ENCODE measurements around the gene SNX15. TPM values are rescaled to one million over a fixed set of nuclear protein-coding genes. Genes with fewer than 3 reads are reported as not detected.

SNX15 gene
- total RNA-seq, 4 donors from 2014 or later: 11.6 to 36.4 (median 19.2) TPM

DNA sequence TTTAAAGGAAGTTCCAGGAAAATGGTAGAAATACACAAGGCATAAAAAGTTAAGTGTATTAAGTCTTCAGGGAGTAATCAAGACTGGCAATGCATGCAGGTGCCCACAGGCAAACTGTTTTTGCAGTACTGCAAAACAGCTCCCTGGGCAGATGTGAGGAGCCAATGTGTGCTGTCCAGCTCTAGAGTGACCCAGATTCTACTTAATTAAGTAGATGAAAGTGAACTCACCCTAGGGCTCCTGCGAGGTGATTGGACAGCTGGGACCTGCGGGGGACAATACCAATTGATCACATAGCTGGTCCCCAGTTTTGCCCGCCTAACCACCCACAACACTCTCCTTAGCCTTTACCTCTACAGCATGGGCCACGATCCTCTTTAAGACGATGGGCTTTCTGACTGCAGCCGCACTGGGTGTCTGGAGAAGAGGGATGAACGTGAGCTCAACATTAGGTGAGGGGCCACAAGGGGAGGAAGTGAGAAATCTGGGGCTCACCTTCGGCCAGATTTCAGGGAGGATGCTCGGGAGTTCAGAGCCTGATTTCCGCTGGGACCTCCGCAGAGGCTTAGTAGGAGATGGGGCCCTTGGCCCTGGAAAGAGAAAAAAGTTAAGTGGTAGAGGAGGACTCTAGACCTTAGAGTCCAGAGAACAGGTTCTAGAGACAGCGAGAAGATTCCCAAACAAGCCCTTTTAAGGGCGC lies 56.0 kb downstream of the SNX15 start:
- Histone ChIP-seq H3K27me3 (no peaks in the 10 kb centered on the region), H3K9me3 (no peaks in the 10 kb centered on the region), H3K4me1 (peaks cover 8 to 17% of the 10 kb centered on the region in 2 donors), H3K27ac (peak overlapping the region in 1 of 3 donors; percentile 87), H3K4me3 (replicated peaks in 1 of 3) (peak overlapping the region in 2 of 3 donors; percentile 56 to 82), H3K36me3 (peaks cover 7 to 22% of the 10 kb centered on the region in 2 donors)
- intact Hi-C loops (cut with DNase I): no loop called here
- DNase-seq: no peak
- no peak for TF ChIP-seq POLR2A (IDR thresholded peaks at IDR 0.05)
- TF ChIP-seq, protein P1, sequence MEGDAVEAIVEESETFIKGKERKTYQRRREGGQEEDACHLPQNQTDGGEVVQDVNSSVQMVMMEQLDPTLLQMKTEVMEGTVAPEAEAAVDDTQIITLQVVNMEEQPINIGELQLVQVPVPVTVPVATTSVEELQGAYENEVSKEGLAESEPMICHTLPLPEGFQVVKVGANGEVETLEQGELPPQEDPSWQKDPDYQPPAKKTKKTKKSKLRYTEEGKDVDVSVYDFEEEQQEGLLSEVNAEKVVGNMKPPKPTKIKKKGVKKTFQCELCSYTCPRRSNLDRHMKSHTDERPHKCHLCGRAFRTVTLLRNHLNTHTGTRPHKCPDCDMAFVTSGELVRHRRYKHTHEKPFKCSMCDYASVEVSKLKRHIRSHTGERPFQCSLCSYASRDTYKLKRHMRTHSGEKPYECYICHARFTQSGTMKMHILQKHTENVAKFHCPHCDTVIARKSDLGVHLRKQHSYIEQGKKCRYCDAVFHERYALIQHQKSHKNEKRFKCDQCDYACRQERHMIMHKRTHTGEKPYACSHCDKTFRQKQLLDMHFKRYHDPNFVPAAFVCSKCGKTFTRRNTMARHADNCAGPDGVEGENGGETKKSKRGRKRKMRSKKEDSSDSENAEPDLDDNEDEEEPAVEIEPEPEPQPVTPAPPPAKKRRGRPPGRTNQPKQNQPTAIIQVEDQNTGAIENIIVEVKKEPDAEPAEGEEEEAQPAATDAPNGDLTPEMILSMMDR (IDR thresholded peaks at IDR 0.05): no peak
- 2 to 3% methylated on average over 12 of the region's 13 CpGs for WGBS, 2 donors

DNA sequence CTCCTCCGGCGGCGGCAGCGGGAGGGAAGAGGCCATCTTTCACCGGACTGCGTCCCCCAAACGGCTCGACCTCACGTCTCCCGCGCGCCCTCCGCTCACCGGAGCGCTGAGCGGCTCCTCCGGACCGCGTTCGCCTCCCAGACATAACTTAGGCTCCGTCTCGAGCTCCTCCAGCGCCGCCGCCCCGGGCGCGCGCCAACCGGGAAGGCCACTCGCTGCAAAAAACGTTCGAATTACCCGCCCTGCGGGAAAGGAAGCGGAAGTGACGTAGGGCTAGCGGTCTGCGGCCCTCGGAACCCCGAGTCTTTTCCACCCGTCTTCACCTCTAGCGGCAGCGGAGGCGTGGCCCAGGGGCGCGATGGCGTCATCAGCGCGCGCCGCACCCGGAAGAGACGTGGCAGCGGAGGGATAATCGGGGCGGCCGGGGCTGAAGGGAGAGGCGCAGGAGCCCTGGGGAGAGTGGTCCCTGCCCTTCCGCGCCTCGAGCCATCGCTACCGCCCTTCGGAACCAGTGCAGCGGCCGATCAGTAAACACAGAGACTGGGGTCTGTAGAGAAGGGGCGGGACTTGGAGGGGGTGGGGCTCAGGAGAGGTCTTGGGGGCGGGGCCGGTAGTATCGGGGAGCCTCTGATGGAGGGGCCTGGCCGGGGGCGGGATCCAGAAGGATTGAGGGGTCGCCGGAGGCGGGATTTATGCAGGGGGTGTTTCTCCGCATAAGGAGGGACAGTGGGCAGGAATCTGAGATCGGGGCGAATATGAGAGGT lies 56.8 kb downstream of the SNX15 start, which contains the start of the genes CDCA5 and ZFPL1:
Gene CDCA5, minus strand, starts transcription at position 207 of the 764 bp plus-strand sequence. Its CDS starts 62 bp downstream, at position 145.
Gene ZFPL1, plus strand, starts transcription at position 389 of the 764 bp plus-strand sequence. CDS start 477 bp downstream, outside the sequence.
- H3K9me3 ChIP-seq: no peaks in the 10 kb centered on the region
- H3K4me1 ChIP-seq: peaks cover 8 to 17% of the 10 kb centered on the region in 2 donors
- TF ChIP-seq, protein P1 (IDR thresholded peaks at IDR 0.05): no peak
- TF ChIP-seq POLR2A (IDR thresholded peaks at IDR 0.05): peak in 1 of 2 donors; percentile 70
- H3K27me3 ChIP-seq: no peaks in the 10 kb centered on the region
- peaks cover 7 to 22% of the 10 kb centered on the region in 2 donors for H3K36me3 ChIP-seq
- 1 to 2% methylated on average over 46 to 51 of the region's 79 CpGs for WGBS, 2 donors
- peak within 1 kb of the TSS; percentile 44 to 82 (median 56) for H3K4me3 ChIP-seq (replicated peaks in 1 of 3)
- intact Hi-C loops (cut with DNase I): loop anchor here (2.0 kb wide), 1 partner anchor 69 kb away; the partner anchor contains the start of gene ARL2
- H3K27ac ChIP-seq: peak within 1 kb of the TSS; percentile 84 to 92 (median 87)
- peak; percentile 94 for DNase-seq

DNA sequence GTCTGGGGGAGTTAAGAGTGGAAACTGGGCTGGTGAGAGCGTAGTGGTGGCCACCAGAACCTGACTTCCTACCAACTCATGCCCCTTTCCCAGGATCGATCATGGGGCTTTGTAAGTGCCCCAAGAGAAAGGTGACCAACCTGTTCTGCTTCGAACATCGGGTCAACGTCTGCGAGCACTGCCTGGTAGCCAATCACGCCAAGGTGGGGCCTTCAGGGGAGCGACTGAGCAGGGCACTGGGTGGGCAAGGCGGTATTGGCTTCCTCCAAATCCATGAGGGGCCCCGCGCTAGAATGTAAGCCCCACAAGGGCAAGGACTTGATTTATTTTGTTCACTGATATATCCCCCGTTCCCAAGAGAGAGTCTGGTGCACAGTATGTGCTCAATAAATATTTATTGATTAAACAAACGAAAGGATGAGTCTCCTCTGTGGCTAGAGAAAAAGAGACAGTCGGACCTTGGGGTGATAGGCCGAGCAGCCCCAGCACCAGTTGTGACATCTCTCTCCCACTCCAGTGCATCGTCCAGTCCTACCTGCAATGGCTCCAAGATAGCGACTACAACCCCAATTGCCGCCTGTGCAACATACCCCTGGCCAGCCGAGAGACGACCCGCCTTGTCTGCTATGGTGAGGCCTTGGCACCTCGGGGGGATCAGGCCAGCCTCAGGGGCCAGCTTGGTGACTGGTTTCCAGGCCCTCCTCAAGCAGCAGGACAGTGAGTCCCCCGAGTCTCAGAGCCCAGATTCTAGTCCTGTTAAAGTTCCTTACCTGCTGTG lies 57.5 kb downstream of the SNX15 start:
- no peak for TF ChIP-seq POLR2A (IDR thresholded peaks at IDR 0.05)
- TF ChIP-seq, protein P1 (IDR thresholded peaks at IDR 0.05): no peak
- no peaks in the 10 kb centered on the region for H3K9me3 ChIP-seq
- no peak for DNase-seq
- peaks cover 8 to 17% of the 10 kb centered on the region in 2 donors for H3K4me1 ChIP-seq
- WGBS, 2 donors: 43 to 65% methylated on average over 18 to 22 of the region's 23 CpGs
- H3K27me3 ChIP-seq: no peaks in the 10 kb centered on the region
- intact Hi-C loops (cut with DNase I): loop anchor here (2.0 kb wide), 1 partner anchor 70 kb away; the partner anchor contains the start of gene ARL2
- H3K4me3 ChIP-seq (replicated peaks in 1 of 3): peak overlapping the region; percentile 44 to 82 (median 56)
- H3K27ac ChIP-seq: peak overlapping the region in 2 of 3 donors; percentile 87 to 92
- peaks cover 7 to 22% of the 10 kb centered on the region in 2 donors for H3K36me3 ChIP-seq

GRCh38 chr11:65085446-65085845 lies 58.2 kb downstream of the SNX15 start:
- intact Hi-C loops (cut with DNase I): loop anchor here (2.0 kb wide), 1 partner anchor 71 kb away; the partner anchor contains the start of gene ARL2
- TF ChIP-seq, protein P1 (IDR thresholded peaks at IDR 0.05): no peak
- no peak for TF ChIP-seq POLR2A (IDR thresholded peaks at IDR 0.05)
- Histone ChIP-seq H3K4me1 (peaks cover 8 to 17% of the 10 kb centered on the region in 2 donors), H3K27me3 (no peaks in the 10 kb centered on the region), H3K27ac (no peak overlapping the region), H3K36me3 (peaks cover 7 to 22% of the 10 kb centered on the region in 2 donors), H3K9me3 (no peaks in the 10 kb centered on the region), H3K4me3 (replicated peaks in 1 of 3) (no peak overlapping the region)
- DNase-seq: no peak
- WGBS, 2 donors: 95% methylated on average over 4 of the region's 4 CpGs
